Cardiac muscle cell (in vitro differentiated cells and primary cell): Measurements from ENCODE around the gene TRIM62. TPM values are rescaled to one million over a fixed set of nuclear protein-coding genes. Genes with fewer than 3 reads are reported as not detected.

Source experiments
- DNase-seq, 2 donors: peaks; one replicate each; pipeline versions ENCODE4 v3.0.0 to v3.0.0-alpha.2; 2010 to 2017; ENCODE audit warnings: low read depth in 1 of 2, low spot score in 1 of 2
- H3K27ac ChIP-seq: fragments of 200-600 bp; sonication (generic); 2 replicates; pipeline ENCODE4 v1.5.1; 2016
- H3K27me3 ChIP-seq: fragments of 200-600 bp; sonication (generic); 2 replicates; pipeline ENCODE4 v1.6.0; 2016; ENCODE audit warnings: control low read depth
- H3K36me3 ChIP-seq: fragments of 200-600 bp; sonication (generic); 2 replicates; pipeline ENCODE4 v1.5.1; 2016; ENCODE audit warnings: control low read depth
- H3K4me1 ChIP-seq: fragments of 200-600 bp; sonication (generic); 2 replicates; pipeline ENCODE4 v1.8.1; 2017; ENCODE audit warnings: low read depth, mild to moderate bottlenecking, mixed run types
- H3K4me3 ChIP-seq: fragments of 200-600 bp; sonication (generic); 2 replicates; pipeline ENCODE4 v1.5.1; 2016; ENCODE audit warnings: mild to moderate bottlenecking
- H3K9me3 ChIP-seq: fragments of 200-600 bp; sonication (generic); 2 replicates; pipeline ENCODE4 v1.5.1; 2017; ENCODE audit warnings: low read depth, mild to moderate bottlenecking, control low read depth
- CTCF ChIP-seq: IDR thresholded peaks from 2 replicates; pipeline ENCODE4 v1.5.1; 2012; ENCODE audit warnings: low read depth, mild to moderate bottlenecking, low read length
- polyA plus RNA-seq: library from polyadenylated mRNA; unstranded; fragments of >200 nt; fragmentation: Nextera tagmentation; extraction: Ambion mirVana; gene quantifications from 2 replicates; pipeline ENCODE4 v1.2.1, GENCODE V29; 2016
- total RNA-seq: library from RNA; depleted of rRNA; stranded (reverse); fragments of >200 nt; gene quantifications from 2 replicates; pipeline ENCODE4 v1.2.3, GENCODE V29; 2016

The TRIM62 gene
- total and polyA plus RNA-seq, 2 experiments from 2014 or later: 3.1 to 5.8 TPM

GRCh38 chr1:33186936-33187335 is 5.1 kb upstream of the TRIM62 start:
- TF ChIP-seq CTCF: no peak
- H3K36me3 ChIP-seq: no peaks in the 10 kb centered on the region
- no peaks in the 10 kb centered on the region for H3K9me3 ChIP-seq
- H3K4me3 ChIP-seq: no peak overlapping the region
- H3K27ac ChIP-seq: no peak overlapping the region
- H3K4me1 ChIP-seq: no peaks in the 10 kb centered on the region
- no peaks in the 10 kb centered on the region for H3K27me3 ChIP-seq
- DNase-seq: no peak

DNA sequence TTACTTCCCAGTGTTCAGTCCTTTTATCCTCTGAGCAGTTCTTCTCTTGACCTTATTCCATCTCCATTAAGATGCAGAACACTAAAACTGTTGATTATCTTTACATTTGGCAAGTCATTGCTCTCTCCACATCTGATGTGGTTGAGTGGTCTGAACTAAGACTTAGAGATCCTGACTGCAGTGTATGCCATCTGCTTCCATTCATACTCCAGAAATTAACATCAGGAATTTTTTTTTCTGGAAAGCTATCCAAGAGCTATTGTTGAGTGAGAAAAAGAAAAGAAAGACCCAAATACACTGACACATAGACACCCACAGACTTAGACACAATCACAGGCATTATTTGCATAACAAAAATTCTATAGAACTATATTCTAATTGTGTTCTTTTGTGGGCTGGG is 3.7 kb upstream of the TRIM62 start:
- no peak for DNase-seq
- no peaks in the 10 kb centered on the region for H3K27me3 ChIP-seq
- H3K9me3 ChIP-seq: no peaks in the 10 kb centered on the region
- TF ChIP-seq CTCF: no peak
- H3K4me3 ChIP-seq: no peak overlapping the region
- no peaks in the 10 kb centered on the region for H3K36me3 ChIP-seq
- H3K27ac ChIP-seq: no peak overlapping the region
- no peaks in the 10 kb centered on the region for H3K4me1 ChIP-seq

GRCh38 chr1:33183306-33183705 is 1.5 kb upstream of the TRIM62 start:
- no peaks in the 10 kb centered on the region for H3K27me3 ChIP-seq
- DNase-seq: no peak
- no peaks in the 10 kb centered on the region for H3K4me1 ChIP-seq
- no peaks in the 10 kb centered on the region for H3K9me3 ChIP-seq
- H3K27ac ChIP-seq: no peak overlapping the region
- no peak for TF ChIP-seq CTCF
- H3K36me3 ChIP-seq: no peaks in the 10 kb centered on the region
- no peak overlapping the region for H3K4me3 ChIP-seq

DNA sequence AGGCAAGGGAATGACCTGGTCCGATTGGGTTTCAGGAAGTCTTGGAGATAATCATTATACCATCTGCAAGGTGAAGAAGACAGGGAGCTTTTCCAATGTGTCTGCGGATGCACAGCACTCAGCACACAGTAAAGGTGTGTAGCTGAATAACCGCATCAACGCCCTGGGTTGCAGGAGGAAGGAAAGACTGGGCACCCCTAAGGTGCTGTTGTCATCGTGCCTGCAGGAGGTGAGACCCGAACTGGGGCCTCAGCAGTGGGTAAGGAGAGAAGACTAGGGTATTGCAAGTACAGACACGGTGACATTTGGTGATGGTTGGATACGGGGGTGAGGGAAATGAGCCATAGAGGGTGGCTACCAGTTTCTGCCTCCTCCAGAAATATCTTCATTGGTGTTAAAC is 1.1 kb upstream of the TRIM62 start:
- no peak for TF ChIP-seq CTCF
- no peaks in the 10 kb centered on the region for H3K36me3 ChIP-seq
- no peaks in the 10 kb centered on the region for H3K9me3 ChIP-seq
- H3K4me3 ChIP-seq: no peak overlapping the region
- no peak for DNase-seq
- H3K4me1 ChIP-seq: no peaks in the 10 kb centered on the region
- H3K27me3 ChIP-seq: no peaks in the 10 kb centered on the region
- H3K27ac ChIP-seq: no peak overlapping the region

GRCh38 chr1:33182401-33182841 is 578 bp upstream of the TRIM62 start:
- H3K36me3 ChIP-seq: no peaks in the 10 kb centered on the region
- peak overlapping the region; percentile 69 for H3K4me3 ChIP-seq
- no peaks in the 10 kb centered on the region for H3K27me3 ChIP-seq
- peak; percentile 7 to 75 for DNase-seq
- TF ChIP-seq CTCF: no peak
- no peaks in the 10 kb centered on the region for H3K4me1 ChIP-seq
- H3K27ac ChIP-seq: no peak overlapping the region
- no peaks in the 10 kb centered on the region for H3K9me3 ChIP-seq
